ENCODE measurements around the gene GTF3C6. TPM values are rescaled to one million over a fixed set of nuclear protein-coding genes. Genes with fewer than 3 reads are reported as not detected.
A peak's percentile ranks its signal among the peaks of the same experiment; 100 is the strongest.
"Not testable (repeated sequence)": the region's sequence is repeated elsewhere in the genome, so short reads cannot be mapped to it uniquely, and the experiment has no call there.

GTF3C6 gene, protein sequence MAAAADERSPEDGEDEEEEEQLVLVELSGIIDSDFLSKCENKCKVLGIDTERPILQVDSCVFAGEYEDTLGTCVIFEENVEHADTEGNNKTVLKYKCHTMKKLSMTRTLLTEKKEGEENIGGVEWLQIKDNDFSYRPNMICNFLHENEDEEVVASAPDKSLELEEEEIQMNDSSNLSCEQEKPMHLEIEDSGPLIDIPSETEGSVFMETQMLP
- 10 to 100 TPM; 70.9 to 88.3 (median 78.0) TPM for polyA plus RNA-seq (ENCODE audit: insufficient read length in 10 of 10)
- long read RNA-seq, donor 1, transcript GTF3C6-201 (6 exons, 952 nt) = major isoform, 35 of 97 reads
- long read RNA-seq, donor 1, partial matches to known transcripts = 48 of 97 reads
- long read RNA-seq, donor 1, other reads (novel, unspliced or antisense) = 14 of 97 reads
- long read RNA-seq, donor 2, transcript GTF3C6-201 (6 exons, 952 nt) = major isoform, 40 of 79 reads
- long read RNA-seq, donor 2, partial matches to known transcripts = 39 of 79 reads
- long read RNA-seq, donor 2, other reads (novel, unspliced or antisense) = 0 of 79 reads
- long read RNA-seq, donor 3 = 0 reads
- long read RNA-seq, donor 4, transcript GTF3C6-201 (6 exons, 952 nt) = major isoform, 32 of 99 reads
- long read RNA-seq, donor 4, partial matches to known transcripts = 60 of 99 reads
- long read RNA-seq, donor 4, other reads (novel, unspliced or antisense) = 6 of 99 reads
- long read RNA-seq, donor 5, transcript GTF3C6-201 (6 exons, 952 nt) = major isoform, 82 of 120 reads
- long read RNA-seq, donor 5, partial matches to known transcripts = 38 of 120 reads
- long read RNA-seq, donor 5, other reads (novel, unspliced or antisense) = 0 of 120 reads
- long read RNA-seq, donor 6, transcript GTF3C6-201 (6 exons, 952 nt) = major isoform, 58 of 121 reads
- long read RNA-seq, donor 6, partial matches to known transcripts = 62 of 121 reads
- long read RNA-seq, donor 6, other reads (novel, unspliced or antisense) = 0 of 121 reads
- long read RNA-seq, donor 7, transcript GTF3C6-201 (6 exons, 952 nt) = major isoform, 45 of 90 reads
- long read RNA-seq, donor 7, partial matches to known transcripts = 45 of 90 reads
- long read RNA-seq, donor 7, other reads (novel, unspliced or antisense) = 0 of 90 reads
- long read RNA-seq, donor 8, transcript GTF3C6-201 (6 exons, 952 nt) = major isoform, 23 of 68 reads
- long read RNA-seq, donor 8, partial matches to known transcripts = 40 of 68 reads
- long read RNA-seq, donor 8, other reads (novel, unspliced or antisense) = 5 of 68 reads
- long read RNA-seq, donor 9, transcript GTF3C6-201 (6 exons, 952 nt) = major isoform, 7 of 7 reads
- long read RNA-seq, donor 9, partial matches to known transcripts = 0 of 7 reads
- long read RNA-seq, donor 9, other reads (novel, unspliced or antisense) = 0 of 7 reads

DNA sequence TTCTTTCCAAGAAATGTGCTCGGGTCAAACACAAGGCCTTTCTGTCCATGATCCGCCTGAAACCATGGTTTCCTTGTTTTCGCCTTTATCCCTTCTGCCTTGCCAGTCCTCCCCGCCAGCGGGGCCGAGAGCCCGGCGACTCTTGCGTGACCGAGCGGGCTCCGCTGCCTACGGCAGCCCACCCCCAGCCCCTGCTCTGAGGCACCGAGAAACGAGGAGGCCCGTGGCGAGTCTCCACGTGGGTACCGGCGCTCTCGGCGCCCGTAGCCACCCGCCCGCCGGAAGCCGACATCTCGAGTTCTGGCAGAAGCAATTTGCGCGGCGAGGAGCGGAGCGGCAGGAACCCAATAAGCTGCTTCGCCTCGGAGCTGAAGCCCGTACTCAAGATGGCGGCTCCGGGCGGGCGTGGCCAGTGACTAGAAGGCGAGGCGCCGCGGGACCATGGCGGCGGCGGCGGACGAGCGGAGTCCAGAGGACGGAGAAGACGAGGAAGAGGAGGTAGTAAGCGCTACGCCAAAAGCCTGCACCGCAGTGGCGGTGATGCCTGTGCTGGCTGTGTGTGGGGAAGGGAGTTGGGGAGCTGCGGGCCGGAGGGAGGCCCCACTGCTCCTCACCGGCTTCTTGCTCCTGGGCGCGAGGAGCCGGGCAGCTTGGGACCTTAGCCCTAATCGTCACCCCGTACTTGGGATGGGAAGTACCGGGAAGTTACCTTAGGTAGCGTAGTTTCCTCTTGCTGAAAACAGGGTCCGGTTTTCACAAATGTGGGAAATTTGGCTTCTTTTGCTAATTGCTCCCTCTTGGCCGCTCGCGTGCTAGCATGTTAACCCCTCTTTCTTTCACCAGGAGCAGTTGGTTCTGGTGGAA, at the start of gene GTF3C6:
Gene GTF3C6 (plus strand): TSS at position 378 of the 864 bp plus-strand sequence. CDS start 64 bp downstream, at position 442.
- peak; percentile 90 to 98 (median 92) for DNase-seq

DNA sequence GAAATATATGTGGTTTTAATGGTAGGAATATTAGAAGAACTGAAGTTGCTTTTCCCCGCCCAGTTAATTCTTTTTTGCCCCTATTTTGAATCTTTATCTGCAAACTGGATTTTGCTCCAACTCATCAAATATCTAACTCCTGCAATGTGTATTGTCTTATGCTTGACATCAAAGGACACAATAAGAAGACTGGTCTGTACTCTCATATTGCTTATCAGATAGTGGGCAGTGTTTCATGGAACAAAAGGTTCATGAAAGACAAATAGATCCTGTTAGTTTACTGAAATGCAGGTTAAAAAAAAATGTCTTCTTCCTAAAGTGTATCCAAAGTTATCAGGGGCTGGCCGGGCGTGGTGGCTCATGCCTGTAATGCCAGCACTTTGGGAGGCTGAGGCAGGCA, 27.7 kb upstream of the GTF3C6 start:
- DNase-seq = no peak

DNA sequence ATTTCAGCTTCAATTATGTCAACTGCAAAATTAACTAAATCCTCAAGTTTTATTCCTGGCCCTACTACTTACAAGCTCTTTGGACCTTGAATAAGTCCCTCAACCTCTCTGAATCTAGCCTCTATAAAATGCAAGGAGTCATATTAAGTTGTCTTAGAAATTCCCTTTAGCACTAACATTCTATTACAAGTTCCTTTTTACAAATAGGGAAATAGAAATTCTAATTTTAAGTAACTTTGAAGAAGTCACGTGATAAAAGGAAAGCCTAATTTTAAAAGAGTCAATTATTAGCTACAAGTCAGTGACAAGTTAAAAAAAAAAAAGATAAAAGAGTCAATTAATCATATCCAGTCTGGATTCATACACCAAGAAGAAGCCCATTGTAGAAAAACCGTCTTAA, 24.6 kb upstream of the GTF3C6 start:
- DNase-seq = no peak

DNA sequence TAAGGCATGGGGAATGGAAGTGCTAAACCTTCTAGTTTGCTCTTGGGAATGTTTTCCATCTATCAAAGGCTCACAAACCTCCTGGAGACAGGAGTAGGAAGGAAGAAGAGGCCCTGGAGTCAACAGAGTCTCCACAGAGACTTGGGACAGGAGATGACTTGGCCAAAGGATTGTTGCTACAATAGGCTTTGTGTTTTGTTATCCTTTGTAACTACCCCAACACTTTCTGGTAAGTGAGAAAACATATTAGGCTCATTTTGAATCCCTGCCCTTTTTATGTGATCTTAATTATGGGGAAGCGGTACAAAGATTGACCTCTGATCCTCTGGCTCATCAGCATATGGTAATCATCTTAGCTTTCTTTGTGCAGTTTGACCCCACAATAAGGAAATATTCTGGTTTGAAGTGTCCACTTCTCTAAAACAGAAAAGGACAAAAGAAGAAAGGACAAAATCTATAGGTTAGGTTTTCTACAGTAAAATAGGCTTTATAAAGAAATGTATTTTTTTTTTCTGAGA, 24.1 kb upstream of the GTF3C6 start:
- no peak for DNase-seq

DNA sequence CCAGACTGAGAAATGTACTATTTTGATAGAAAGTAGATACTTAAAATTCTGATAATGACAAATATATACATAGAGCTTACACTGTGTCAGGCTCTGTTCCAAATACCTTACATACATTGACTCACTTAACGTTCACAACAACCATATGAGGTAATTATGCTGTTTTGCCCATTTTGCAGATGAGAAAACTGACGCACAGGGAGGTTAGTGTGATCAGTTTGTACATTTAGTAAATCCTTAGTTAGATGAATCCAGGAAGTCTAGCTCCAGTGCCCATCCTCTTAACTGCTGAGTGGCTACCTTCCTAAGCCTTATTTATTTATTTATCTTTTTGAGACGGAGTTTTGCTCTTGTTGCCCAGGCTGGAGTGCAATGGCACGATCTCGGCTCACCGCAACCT, 23.3 kb upstream of the GTF3C6 start:
- no peak for DNase-seq

DNA sequence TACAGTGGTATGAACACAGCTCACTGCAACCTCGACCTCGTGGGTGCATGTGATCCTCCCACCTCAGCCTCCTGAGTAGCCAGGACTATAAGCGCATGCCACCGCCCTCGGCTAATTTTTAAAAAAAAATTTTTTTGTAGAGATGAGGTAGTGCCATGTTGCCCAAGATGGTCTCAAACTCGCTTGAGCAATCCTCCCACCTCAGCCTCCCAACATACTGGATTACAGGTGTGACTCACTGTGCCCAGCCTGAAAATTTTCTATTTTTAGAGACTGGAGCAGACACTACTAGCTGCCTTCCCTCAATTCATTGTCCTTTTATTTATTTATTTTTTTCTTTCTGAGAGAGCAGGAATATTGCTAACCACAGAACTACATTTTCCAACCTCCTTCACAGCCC, 20.3 kb upstream of the GTF3C6 start:
- no peak for DNase-seq

DNA sequence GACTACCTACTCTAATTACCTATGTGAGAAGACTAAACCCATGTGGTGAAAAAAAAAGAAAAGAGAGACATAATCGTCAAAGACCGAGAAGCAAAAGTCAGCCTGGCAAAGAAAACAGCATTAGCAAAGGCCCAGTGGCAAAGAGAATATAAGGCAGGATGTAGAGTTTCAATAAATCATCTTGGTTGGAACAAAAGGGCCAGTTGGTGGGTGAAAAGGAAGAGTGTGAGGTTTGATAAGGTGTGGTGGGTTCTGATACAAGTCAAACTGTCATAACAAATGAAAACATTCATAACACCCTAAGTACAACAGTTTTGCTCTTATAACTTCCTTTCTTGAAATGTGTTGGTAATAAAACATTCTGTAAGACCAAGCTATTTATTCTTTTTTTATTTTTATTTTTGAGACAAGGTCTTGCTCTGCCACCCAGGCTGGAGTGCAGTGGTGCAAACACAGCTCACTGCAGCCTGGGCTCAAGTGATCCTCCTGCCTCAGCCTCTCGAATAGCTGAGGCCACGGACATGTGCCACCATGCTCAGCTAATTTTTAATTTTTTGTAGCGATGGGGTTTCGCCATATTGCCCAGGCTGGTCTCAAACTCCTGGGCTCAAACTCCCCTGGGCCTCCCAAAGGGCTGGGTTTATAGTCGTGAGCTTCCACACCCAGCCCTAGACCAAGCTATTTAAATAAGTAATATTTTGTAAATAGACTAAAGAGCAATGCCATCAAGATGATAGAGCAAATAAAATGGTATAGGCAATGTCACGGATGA, 18.9 kb upstream of the GTF3C6 start:
- no peak for DNase-seq

DNA sequence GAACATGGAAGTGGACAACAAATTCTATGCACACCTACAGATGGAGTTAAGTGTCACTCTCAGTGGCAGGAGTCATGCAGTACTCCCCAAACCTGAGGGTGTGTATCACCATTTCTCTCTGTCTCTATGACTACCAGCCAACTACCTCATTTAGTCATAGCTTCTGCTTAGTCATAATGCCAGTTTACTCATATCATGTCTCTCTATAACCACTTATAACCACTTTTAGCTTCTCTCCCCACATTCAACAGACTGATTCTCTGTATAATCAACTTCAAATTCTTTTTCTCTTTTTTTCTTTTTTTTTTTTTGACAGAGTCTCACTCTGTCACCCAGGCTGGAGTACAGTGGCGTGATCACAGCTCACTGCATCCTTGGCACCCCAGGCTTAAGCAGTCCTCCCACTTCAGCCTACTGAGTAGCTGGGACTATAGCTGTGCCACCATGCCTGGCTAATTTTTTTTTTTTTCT, 13.8 kb upstream of the GTF3C6 start:
- DNase-seq = peak in 1 of 3 donors; percentile 55

DNA sequence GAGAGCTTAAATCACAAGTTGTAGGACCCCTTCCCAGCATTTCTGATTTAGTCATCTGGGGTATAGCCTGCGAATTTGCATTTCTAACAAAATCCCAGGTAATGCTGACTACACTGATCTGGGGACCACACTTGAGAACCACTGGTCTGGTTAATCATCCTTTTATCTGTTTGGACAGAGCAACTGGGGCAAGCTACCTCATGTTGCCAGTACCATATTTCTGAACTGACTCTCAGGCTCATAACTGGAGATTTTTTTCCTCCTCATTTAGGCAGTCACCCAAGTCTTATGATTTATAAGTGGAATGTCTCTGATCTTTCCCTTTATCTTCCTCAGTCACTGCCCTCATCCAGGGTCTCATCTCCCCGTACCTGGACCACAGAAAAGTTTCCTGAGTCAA, 12.0 kb upstream of the GTF3C6 start:
- DNase-seq = no peak

DNA sequence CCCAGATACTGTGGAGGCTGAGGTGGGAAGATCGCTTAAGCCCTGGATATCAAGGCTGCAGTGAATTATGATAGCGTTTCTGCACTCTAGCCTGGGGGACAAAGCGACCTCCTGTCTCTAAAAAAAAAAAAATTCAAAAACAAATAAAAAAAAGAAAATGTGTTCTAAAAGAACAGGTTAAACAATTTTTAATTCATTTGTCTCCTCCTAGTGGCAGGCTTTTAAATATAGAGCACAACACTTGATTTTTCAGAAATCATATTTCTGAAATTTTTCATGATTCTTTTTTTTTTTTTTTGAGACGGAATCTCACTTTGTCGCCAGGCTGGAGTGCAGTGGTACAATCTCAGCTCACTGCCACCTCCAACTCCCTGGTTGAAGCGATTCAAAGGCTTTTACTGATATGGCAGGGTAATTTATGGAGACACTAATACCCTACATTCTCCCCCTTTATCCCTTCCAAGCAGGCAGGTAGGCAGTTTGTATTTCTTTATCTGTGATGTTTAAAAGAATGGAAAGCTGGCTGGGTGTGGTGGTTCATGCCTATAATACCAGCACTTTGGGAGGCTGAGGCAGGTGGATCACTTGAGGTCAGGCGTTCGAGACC, 8.7 kb upstream of the GTF3C6 start:
- DNase-seq = peak; percentile 13 to 57 (median 15)

DNA sequence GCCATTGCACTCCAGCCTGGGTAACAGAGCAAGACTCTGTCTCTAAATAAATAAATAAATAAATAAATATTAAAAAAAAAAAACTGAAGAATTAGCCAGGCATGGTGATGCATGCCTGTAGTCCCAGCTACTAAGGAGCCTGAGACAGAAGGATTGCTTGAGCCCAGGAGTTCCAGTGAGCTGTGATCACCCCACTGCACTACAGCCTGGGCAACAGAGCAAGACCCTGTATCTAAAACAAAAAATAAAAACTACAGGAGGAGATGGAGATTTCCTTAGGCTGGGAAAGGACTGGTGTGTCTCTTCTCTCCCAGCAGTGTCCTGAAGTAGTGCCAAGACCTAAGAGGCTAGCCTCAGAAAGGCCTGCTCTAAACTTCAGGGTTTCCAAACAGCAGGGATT, 8.1 kb upstream of the GTF3C6 start:
- DNase-seq = no peak

DNA sequence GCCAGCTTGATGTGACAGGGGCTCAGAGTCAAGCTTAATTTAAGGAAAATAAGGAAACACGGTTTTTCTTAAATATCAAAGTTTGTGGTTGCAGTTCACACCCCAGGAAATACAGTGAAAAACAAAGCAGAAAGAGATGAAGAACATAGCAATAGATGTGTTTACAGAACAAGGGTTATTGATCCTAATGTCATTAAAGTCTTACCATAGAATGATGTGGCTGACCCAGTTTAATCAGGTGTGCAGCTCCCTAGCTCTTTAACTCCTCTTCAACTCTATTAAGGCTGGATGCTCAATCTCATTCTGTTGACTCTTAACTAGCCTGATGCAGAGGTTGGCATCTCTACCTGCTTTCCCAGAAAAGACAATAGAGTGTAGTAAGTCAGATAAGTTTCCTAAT, 7.5 kb upstream of the GTF3C6 start:
- no peak for DNase-seq

DNA sequence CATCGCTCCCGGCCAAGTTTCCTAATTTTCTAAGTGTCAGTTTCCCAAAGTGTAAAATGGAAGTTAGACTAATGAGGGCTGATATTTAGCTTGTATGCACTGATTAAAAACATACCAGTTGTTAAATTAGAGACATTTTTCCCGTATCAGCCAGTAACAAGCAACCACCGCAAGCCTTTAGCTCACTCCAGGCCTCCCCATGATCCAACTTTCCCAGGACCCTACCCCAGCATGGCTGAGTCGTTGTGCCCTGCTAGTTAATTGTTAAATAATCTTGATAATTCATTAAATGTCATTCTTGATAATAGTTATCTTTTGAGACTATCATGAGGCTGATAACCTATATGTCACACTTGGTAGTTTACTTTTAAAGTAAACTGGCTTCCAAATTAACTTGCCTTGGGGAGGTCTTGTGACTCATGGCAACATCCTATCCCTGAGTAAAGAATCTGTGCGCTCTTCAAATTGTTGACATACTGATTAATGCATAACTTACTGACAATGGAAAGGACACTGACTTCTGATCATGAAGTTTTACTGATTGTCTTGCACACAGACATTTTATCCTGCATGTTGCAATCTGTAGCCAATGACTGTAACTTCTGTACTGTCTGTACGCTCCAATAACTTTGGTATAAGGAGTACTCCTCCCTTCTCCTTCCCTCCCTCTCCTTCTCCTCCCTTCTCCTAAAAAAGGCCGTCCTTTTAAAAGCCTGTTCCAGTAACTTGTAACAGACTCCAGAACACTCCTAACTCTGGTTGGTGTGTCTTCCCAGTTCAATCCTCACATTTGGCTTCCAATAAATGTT, 6.3 kb upstream of the GTF3C6 start:
- DNase-seq = peak; percentile 16 to 42 (median 24)

DNA sequence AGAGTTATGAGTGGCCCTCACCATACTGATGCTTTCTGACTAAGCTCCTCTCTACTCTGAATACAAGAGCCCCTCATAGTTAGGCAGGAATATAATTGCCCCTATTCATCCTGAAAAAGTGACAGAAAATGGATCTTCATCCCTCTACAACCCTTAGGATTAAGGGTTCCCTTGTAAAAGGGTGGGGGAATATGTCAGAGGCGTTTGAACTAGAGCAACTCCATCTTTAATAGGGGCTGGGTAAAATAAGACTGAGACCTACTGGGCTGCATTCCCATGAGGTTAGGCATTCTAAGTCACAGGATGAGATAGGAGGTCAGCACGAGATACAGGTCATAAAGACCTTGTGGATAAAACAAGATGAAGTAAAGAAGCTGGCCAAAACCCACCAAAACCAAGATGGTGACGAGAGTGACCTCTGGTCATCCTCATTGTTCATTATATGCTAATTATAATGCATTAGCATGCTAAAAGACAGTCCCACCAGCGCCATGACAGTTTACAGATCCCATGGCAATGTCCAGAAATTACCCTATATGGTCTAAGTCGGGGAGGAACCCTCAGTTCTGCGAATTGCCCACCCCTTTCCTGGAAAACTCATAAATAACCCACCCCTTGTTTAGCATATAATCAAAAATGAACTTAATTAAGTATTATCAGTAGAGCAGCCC, 4.7 kb upstream of the GTF3C6 start:
- no peak for DNase-seq

DNA sequence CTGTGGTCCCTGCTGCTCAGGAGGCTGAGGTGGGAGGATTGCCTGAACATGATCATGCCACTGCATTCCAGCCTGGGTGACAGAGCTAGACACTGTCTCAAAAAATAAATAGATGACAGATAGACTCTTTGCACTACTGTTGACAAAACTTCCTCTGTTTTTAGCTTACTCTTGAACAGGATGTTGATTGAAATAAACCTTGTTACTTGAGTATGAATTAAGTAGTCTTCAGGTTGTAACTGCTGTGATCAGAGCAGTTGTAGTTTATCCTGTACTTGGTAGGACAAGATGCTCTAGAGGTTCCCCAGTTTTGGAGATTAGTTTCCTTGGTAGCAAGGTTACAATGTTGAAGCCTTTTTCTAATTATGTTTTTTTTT, 1.5 kb downstream of the GTF3C6 start:
- no peak for DNase-seq

DNA sequence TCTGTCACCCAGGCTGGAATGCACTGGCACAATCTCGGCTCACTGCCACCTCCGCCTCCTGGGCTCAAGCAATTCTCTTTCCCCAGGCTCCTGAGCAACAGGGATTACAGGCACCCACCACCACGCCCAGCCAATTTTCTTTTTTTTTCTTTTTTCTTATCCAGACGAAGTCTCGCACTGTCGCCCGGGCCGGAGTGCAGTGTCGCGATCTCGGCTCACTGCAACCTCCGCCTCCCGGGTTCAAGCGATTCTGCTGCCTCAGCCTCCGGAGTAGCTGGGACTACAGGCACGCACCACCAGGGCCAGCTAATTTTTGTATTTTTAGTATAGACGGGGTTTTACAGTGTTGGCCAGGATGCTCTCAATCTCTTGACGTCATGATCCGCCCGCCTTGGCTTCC, 4.1 kb downstream of the GTF3C6 start:
- not testable (repeated sequence) for DNase-seq

DNA sequence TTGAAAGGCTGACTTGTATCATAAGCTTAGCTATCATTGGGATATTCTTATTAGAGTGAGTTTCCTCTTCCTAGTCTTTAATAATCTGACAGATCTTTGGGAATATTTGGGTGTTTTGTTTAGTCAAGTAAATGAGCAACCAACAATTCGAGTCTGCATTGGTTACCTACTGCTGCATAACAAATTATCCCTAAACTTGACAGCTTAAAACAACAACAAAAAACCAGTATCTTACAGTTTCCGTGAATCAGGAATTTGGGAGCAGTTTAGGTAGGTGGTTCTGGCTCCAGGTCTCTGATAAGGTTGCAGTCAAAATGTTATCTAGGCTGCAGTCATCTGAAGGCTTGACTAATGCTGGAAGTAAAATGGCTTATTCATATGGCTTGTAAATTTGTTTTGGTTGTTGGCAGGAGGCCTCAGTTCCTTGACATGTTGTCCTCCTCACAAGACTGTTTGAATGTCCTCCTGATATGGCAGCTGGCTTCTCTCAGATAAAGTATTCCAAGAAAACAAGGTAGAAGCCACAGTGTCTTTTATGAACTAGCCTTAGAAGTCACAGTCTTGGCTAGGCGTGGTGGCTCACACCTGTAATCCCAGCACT, 7.2 kb downstream of the GTF3C6 start:
- no peak for DNase-seq

Data from muscle of back (tissue), 13 donors.